NCI-H748 (cell line): ENCODE data around the gene RTTN.

Experiments used
- DNase-seq: peaks from one replicate; lab custom pipeline; 2025; ENCODE audit not compliant: unreplicated experiment; lab: John Stamatoyannopoulos, UW

Gene RTTN

DNA sequence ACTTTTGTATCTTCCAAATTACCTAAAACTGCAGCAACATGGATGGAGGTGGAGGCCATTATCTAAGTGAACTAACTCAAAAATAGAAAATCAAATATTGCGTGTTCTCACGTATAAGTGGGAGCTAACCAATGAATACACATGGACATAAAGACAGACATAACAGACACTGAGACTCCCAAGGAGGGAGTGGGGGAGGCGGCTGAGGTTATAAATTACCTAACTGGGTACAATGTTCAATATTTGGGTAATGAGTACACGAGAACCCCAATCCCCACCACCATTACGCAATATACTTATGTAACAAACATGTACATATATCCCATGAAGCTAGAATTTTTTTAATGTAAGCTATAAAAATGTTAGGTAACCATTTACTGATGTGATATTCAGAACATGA is 119.8 kb downstream of the RTTN start:
- DNase-seq, result no peak

- no peak for DNase-seq
Measured at GRCh38 chr18:70082430-70082829, 123.1 kb downstream of the RTTN start.

DNA sequence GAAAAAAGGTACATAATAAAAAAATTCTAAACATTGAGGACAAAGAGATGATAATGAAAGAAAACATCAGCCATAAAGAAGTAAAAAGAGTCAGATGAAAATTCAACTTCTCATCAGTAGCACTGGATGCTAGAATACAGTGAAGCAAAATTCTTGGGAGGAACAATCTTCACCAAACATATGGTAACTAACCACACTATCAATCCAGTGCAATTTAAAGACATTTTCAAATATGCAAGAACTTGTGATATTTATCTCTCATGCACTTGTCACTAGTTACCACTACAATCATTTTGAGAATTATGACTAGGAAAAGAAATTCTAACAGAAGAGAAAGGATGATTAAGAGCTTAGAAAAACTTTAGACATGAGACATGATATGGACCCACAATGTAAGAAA is 127.4 kb downstream of the RTTN start:
- DNase-seq, result no peak

- no peak for DNase-seq
Measured at GRCh38 chr18:70075906-70076305, 129.6 kb downstream of the RTTN start.

DNA sequence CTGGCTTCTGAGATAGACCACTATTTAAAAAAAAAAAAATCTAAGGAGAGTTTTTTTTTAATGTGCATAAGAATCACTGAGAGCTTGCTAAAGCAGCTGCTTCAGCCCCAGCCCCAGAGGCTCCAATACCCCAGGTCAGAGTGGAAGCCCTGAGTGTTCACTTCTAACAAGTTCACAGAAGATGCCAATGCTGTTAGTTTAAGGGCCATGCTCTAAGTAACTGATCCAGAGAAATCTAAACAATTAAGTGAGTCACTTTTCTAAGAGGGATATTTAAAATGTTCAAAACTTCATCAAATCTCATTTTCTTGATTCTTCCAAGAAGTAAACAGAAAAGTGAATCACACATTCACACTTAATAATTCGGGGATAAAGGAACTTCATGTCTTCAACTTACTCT is 131.4 kb downstream of the RTTN start:
- no peak for DNase-seq

- DNase-seq, result no peak
Measured at GRCh38 chr18:70073432-70073831, 132.1 kb downstream of the RTTN start.

DNA sequence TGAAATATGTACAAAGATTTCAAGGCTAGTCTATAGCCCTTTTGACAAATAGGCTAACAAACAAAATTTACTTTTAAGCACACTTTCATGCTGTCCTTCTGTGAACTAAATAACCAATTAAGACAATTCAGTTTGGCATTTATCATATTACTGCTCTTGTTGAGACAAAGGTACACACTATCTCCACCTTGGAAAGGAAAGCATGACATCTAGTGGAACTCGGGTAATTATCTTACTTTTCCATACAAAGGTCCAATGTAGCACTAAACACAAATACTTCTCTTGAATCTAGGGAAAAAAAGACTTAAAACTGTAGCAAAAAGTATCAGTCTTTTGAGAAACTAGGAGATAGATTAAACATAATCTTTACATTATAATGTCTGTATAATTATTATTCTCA is 132.8 kb downstream of the RTTN start:
- peak; percentile 74 for DNase-seq

GRCh38 chr18:70069965-70070364 is 135.5 kb downstream of the RTTN start:
- no peak for DNase-seq

DNA sequence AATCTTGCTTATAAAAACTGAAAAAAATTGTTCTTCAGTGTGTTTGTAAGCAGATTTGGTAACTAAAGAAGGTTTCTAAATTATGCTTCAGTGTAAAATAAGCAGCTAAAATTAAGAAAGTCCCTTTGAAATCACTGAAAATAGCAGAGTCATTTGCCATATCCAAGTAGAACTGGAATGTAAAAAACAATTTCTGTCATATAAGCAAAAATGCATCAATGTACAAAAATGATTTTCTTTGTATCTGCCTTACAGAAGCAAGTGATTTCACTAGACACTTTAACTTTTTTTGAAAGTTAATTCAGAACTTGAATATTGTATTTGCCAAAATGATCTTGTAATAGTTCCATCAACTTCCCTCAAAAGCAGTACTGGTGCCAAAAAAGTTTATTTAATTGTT is 136.1 kb downstream of the RTTN start:
- DNase-seq, result no peak

GRCh38 chr18:70068981-70069380 is 136.5 kb downstream of the RTTN start:
- DNase-seq, result no peak

GRCh38 chr18:70059684-70060083 is 145.8 kb downstream of the RTTN start:
- DNase-seq, result no peak

DNA sequence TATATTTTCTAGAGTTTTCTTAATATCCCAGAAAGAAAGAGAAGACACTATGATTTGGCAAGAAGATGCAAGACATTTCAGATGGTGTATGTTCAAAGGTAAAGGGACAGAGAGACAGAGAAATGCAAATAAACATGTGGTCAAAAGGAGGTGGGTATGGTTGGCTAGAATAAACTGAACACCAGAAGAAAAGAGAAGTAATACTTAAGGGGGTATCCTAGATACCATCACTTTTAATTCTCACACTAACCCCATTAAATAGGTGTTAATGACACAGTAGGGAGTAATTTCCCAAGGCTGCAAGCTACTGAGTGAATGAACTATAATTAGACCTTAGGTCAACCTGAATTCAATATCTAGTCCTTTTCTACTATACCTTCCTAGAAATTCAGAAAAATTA is 146.6 kb downstream of the RTTN start:
- no peak for DNase-seq

- no peak for DNase-seq
Measured at GRCh38 chr18:70047931-70048603, 157.4 kb downstream of the RTTN start.

DNA sequence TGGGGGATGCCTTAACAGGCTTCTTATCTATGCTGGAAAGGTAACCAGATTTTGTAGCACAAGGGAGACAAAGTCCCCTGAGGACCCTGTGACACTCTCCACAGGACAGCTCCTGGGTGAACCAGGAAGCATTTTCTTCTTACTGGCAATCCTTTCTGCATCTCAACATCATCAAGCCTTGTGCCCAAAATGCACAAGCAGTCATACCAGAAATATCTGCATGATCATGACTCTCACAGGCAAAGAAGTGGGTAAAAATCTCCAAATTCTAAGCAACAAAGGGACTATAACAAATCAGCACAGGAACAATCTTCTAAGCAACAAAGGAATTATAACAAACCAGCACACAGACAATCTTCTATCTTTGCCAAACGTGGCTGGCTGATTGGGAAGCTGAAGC is 158.7 kb downstream of the RTTN start:
- no peak for DNase-seq

- no peak for DNase-seq
Measured at GRCh38 chr18:70046207-70046606, 159.3 kb downstream of the RTTN start.

DNA sequence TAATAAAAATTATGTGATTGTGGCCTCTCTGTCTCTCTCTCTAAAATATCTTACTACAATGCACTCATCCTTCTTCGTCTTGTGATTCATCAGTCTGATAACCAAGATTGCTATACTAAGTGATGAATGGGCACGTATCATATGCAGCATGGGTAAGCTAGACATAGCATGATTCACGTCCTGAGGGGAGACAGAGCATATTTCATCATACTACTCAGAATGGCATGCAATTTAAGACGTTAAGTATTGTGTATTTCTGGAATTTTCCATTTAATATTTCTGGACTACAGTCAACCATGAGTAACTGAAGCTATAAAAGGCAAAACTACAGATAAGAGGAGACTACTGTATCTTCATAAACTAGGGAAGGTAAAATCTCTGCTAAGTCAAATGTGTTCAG is 160.9 kb downstream of the RTTN start:
- DNase-seq, result no peak

DNA sequence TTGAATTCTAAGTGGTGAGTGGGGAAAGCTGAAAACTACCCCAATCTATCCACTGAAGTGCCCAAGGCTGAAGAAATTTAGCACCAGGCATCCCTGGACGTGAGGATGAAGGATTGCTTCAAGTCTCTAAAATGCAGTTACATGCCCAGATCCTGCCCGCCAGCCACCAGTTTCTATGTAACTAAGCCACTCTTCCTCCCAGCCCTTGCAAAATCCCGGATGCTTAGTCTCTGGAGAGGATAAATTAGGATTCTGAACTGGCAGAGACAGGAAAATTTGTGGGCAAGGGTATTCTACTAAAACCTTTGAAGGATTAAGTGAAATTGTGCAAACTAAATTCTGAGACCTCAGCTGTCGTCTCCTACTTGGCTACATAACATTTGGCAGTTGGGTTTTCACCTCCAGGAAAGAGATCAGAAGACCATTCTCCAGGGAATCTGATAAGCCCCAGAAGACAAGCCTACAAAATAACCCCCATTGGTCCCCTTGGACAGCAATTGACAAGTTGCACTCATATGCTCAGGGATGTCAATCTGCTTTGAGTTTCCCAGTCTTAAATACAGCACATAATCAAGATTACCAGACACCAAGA is 163.9 kb downstream of the RTTN start:
- no peak for DNase-seq

DNA sequence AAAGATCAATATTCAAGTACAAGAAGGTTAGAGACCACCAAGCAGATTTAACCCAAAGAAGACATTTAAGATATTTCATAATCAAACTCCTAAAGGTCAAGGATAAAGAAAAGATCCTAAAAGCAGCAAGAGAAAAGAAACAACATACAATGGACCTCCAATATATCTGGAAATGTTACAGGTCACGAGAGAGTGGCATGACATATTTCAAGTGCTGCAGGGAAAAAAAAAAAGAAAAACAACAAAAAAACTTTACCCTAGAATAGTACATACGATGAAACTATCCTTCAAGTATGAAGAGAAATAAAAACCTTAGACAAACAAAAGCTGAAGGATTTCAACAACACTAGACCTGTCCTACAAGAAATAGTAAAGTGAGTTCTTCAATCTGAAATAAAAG is 166.3 kb downstream of the RTTN start:
- DNase-seq, result no peak

GRCh38 chr18:70037431-70038061 is 167.9 kb downstream of the RTTN start:
- DNase-seq, result no peak

DNA sequence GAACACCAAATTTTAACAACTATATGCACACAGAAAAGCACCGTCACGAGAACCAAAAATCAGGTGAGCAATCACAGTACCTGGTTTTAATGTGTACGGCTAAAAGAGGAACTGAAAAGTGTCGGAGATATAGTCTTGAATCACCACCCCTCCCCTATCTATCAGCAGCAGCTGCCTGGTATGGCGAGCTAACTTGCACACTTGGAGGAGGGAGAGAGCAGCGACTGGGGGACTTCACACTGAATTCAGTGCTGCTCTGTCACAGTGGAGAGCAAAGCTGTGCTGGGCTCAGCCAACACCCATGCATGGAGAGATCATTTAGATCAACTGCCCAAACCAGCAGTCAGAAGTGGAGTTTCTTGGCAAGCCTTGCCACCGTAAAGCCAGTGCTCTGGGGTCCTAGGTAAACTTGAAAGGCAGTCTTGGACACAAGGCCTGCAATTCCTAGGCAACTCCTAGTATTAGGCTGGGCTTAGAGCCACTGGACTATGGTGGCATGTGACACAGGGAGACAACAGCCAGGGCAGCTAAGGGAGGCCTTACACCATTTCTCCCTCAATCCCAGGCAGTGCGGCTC is 168.6 kb downstream of the RTTN start:
- no peak for DNase-seq

DNA sequence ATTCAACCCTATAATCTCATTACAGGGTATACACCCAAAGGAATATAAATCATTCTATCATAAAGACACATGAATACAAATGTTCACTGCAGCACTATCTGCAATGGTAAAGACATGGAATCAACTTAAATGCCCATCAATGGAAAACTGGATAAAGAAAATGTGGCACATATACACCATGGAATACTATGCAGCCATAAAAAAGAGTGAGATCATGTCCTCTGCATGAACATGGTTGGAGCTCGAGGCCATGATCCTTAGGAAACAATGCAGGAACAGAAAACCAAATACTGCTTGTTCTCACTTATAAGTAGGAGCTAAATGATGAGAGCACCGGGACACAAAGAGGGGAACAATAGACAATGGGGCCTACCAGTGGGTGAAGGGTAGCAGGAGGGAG is 169.3 kb downstream of the RTTN start:
- DNase-seq, result no peak

GRCh38 chr18:70031221-70031620 is 174.3 kb downstream of the RTTN start:
- DNase-seq, result no peak
